H4 (cell line): Measurements from ENCODE around the gene SMIM45.

Experiments used
- DNase-seq: peaks from one replicate; pipeline ENCODE4 v3.0.0-alpha.2; 2015; ENCODE audit warnings: low spot score

The SMIM45 gene

DNA sequence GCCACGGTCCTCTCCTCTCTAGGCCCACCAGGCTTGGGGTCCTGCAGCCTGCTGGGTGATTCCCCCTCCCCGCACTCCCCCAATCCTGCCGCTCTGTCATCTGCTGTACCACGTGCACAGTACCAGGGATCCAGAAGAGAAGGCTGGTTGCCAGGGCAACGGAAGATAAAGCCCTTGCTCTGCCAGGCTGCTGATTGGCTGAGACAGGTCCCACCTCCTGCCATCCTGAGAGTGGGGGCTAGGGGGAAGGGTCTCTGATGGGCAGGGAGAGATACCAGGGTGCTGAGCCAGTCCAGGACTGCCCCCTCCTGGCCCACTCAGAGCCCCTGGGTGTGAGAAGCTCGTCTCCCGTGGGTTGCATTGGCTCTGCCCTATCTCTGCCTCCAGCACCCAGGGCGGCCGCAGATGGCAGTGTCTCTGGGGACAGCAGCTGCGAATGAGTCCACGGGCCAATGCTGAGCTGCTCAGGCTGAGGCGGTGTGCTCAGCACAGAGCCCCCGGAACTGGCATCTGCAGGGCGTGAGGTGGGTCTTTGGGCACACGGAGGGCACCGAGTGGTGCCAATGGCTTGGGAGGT is at the start of gene SMIM45:
Gene SMIM45 (plus strand): TSS at position 253 of the 577 bp plus-strand sequence.
- DNase-seq = no peak

DNA sequence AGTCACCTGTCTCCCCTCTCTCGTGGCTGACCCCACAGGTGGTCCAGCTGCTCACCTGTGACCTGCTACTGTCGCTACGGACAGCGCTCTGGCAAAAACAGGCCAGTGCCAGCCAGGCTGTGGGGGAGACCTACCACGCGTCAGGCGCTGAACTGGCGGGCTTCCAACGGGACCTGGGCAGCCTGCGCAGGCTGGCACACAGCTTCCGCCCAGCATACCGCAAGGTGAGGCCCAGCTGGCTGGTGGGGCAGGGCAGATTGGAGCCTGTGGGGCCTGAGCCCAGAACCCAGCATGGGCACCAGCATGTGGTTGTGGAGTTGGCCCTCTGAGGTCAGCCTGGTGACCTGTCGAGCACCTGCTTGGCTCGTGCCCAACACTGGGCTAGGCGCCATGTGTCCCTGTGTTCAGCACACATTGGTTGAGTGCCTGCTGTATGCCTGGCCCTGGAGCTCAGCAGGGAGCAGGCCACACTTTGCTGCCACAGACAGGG is 49.0 kb upstream of the SMIM45 start:
- DNase-seq = no peak

- no peak for DNase-seq
Observed at GRCh38 chr22:41904450-41905410, 47.2 kb upstream of the SMIM45 start.

- DNase-seq = no peak
Observed at GRCh38 chr22:41905411-41906202, 46.3 kb upstream of the SMIM45 start.

DNA sequence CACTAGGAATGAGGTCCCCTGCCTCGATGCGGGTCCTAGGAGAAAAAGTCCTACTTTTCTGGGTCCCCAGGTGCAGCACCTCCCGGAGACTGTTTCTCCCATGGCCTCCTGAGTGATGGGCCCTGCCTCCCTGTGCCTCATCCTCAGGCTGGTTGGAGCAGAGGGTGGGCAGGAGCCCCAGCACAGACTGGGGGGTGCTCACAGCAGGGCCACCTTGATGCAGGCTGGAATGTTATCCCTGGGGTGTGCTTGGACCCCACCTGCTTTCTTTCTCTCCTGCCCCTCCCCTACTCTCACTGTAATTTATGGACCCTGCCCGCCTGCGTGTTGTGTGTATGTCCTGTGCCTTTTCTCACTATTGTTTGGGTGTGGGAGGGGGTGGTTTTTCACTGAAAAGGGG is 45.1 kb upstream of the SMIM45 start:
- DNase-seq = no peak

- DNase-seq = no peak
Observed at GRCh38 chr22:41907436-41908401, 44.2 kb upstream of the SMIM45 start.

DNA sequence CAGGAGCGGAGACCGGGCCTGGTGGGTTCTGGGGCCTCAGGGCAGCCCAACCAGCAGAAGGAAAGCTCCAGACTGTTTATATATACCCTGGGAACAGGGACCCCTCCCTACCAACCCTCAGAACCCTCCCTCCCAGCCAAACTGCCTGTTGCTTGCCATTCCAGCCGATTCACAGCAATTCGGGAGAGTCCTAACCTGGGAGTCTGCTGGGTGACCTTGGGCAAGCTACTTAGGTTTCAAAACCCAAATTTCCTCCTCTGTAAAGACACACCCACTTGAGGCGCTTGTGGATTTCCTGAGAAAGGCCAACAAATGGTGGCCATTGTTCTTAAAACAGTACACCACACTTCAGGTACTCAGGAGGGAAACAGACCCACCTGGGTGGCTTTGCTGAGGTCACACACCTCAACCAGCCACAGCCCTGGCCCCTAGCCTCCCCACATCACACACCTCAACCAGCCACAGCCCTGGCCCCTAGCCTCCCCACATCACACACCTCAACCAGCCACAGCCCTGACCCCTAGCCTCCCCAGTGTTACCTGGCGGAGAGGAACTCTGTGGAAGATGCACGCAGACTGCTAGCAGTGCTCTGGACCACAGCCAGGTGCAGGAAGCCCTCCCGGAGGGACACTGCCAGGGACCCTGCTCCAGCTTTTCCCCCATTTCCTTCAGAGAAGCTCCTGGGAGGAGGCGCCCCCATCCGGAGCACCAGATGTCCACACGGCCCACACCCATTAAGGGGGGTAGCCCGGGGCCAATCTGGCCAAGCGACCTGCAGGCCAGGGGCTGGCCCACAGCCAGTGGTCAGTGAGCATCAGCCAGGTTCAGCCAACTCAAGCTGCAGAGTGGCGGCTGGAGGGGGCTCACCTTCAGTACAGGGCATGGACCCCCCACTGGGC is 43.3 kb upstream of the SMIM45 start:
- DNase-seq = no peak

DNA sequence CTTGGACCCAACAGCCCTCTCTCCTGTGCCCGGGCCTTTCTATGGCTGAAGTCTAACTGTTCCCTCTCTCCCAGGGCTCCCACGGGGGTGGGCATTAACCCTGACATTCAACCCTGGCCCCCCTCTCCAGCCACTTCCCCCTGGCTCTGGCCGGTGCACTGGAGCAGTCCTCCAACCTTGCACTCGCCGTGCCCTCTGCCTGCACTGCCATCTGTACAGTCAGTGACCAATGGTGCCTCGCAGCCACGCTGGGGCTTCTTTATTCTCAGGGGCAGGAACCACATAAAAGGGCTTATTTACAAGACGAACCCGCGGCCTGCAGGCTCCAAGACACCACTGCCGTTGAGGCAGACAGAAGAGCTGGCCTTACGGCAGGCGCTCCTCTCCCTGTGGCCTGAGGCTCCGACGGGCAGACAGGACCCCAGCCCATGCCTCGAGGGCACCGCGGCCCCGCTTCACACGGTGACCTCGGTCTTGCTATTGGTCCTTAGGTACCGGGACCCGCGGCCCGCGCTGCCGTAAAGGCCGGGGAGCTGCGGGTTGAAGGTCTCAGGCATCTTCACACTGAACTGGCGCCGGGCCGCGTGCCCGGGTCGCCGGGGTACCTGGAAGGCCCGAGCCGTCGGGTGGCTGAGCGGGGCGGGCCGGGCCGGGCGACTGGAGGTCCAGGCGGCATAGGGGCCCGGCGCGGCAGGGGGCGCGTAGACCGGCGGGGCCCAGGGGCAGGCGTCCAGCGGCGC is 42.5 kb upstream of the SMIM45 start:
- DNase-seq = no peak

DNA sequence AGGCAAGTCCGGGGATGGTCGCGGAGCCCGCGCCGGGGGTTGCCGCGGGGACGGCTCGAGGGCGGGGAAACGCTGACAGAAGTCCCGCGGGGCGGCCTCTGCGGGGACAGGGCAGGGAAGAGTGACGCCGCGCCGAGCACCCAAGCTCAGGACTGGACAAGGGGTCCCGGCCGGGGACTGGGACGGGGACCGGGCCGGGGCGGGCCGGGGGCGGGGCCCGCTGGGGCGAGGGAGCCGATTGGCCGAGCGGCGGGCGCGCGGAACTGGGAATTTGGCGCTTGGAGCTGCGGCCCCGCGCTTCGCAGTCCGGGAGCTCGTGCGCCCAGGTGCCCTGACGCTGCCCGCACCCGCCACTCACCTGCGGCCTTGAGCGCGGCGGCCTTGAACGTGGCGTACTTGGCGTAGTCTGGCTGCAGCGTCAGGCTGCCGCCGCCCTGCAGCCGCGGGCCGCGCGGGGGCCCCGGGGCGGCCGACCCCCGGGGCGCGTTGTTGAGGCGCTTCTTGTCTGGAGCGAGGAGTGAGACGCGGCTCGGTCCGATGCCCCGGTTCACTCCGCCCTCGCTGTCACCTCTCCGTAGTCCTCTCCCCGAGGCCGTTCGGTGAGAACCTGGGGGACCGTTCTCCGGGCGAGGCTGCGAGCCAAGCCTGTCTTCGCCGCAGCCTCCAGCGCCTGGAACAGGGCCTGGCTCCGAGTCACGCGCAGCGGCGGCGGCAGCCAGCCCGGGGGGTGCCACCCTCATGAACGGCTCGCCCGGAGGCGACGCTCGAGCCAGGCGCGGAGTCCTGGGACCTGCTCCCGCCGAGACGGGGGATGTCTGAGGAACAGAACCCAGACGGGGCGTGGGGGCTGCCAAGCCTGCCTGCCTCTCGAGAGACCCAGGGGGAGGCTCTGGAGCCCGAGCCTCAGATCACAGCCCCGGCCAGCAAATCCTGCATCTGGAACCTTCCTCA is 41.6 kb upstream of the SMIM45 start:
- no peak for DNase-seq

- no peak for DNase-seq
Observed at GRCh38 chr22:41911001-41911611, 40.8 kb upstream of the SMIM45 start.

DNA sequence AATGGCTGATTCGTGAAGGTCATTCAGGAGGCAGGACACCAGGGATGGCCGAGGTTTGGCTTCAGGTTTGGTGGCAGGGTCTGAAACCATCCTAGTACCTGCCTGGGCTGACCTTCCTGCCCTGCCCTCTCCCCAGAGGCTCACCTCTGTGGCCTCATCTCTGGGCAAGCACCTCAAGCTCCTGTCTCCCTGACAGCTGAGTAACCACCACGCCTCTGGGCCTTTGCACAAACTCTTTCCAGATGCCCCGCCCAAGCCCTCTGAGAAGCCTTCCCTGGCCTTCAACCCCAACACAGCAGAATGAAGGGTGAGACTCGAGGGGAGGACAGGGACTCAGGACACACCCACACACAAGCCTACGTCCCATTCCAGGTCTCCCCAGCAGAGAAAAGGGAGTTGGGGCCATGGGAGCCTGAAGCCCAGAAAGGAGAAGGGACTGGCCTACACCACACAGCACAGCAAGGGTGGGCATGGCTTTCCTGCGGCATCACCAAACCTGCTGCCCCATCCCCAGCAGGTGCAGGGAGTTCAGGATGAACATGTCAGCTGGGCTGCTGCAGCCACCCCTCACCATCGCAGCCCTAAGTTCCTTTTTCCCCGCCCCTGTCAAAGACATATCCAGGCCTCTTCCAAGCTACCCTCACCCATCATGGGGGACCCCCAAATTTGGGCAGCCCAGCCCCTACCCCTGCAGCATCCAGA is 39.5 kb upstream of the SMIM45 start:
- no peak for DNase-seq

DNA sequence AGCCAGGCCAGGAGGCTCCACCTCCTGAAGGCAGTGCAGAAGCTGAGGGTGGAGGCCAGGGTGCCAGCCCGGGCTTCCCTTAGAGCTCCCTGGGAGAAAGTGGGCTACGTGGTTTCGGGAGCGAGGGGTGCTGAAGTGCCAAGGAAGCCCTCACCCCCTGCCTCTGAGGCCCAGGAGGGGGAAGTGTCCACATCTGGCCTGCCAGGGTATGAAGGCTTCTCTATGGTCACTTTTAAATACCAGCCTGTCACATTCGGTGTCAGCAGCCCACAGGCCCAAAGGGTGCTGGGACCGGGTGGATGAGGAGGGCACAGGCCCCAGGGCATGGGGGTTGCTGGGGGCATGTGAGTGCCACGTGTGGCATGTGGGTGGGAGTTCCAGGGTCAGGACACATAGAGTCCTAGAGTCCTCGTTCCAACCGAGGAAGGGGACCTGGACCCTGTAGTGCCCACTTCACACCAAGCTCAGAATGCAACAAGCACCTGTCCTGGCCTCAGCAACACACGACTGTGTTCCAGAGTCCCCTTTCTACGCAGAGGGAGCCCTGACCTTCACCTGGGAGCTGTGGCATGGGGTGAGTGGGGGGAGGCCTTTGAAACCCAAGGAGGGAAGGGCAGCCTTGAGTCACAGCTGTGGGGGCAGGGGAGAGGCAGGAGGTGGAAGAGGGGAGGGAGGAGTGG is 38.8 kb upstream of the SMIM45 start:
- no peak for DNase-seq

GRCh38 chr22:41913842-41914534 is 38.0 kb upstream of the SMIM45 start:
- no peak for DNase-seq

GRCh38 chr22:41914611-41915034 is 37.3 kb upstream of the SMIM45 start:
- no peak for DNase-seq

GRCh38 chr22:41915035-41915785 is 36.7 kb upstream of the SMIM45 start, which contains the start of gene SHISA8:
SHISA8 (minus strand) TSS chr22:41915074; CDS start chr22:41914667, 407 bp downstream.
- no peak for DNase-seq
